ENCODE data around the gene DYNC2H1.

Gene DYNC2H1

GRCh38 chr11:103380031-103380430 lies 270.8 kb downstream of the DYNC2H1 start:
- DNase-seq: no peak

- DNase-seq: no peak
Measured at GRCh38 chr11:103384652-103385051, 275.4 kb downstream of the DYNC2H1 start.

- DNase-seq: no peak
Measured at GRCh38 chr11:103395612-103396011, 286.4 kb downstream of the DYNC2H1 start.

- DNase-seq: no peak
Measured at GRCh38 chr11:103396237-103396636, 287.0 kb downstream of the DYNC2H1 start.

- no peak for DNase-seq
Measured at GRCh38 chr11:103397369-103397768, 288.1 kb downstream of the DYNC2H1 start.

GRCh38 chr11:103398829-103399228 lies 289.6 kb downstream of the DYNC2H1 start:
- DNase-seq: no peak

- DNase-seq: no peak
Measured at GRCh38 chr11:103406357-103406756, 297.1 kb downstream of the DYNC2H1 start.

- no peak for DNase-seq
Measured at GRCh38 chr11:103407641-103408040, 298.4 kb downstream of the DYNC2H1 start.

- no peak for DNase-seq
Measured at GRCh38 chr11:103413266-103413888, 304.2 kb downstream of the DYNC2H1 start.

GRCh38 chr11:103418014-103418413 lies 308.8 kb downstream of the DYNC2H1 start:
- DNase-seq: no peak

- DNase-seq: no peak
Measured at GRCh38 chr11:103420593-103420992, 311.4 kb downstream of the DYNC2H1 start.

GRCh38 chr11:103433386-103434072 lies 324.3 kb downstream of the DYNC2H1 start:
- no peak for DNase-seq

- DNase-seq: no peak
Measured at GRCh38 chr11:103434073-103434411, 324.8 kb downstream of the DYNC2H1 start.

GRCh38 chr11:103436131-103436770 lies 327.0 kb downstream of the DYNC2H1 start:
- DNase-seq: no peak

GRCh38 chr11:103441021-103441420 lies 331.8 kb downstream of the DYNC2H1 start:
- DNase-seq: no peak

GRCh38 chr11:103448966-103449365 lies 339.7 kb downstream of the DYNC2H1 start:
- DNase-seq: no peak

- DNase-seq: no peak
Measured at GRCh38 chr11:103450241-103450640, 341.0 kb downstream of the DYNC2H1 start.

- no peak for DNase-seq
Measured at GRCh38 chr11:103453126-103453525, 343.9 kb downstream of the DYNC2H1 start.

GRCh38 chr11:103453915-103454709 lies 344.9 kb downstream of the DYNC2H1 start:
- no peak for DNase-seq

- no peak for DNase-seq
Measured at GRCh38 chr11:103464420-103464819, 355.2 kb downstream of the DYNC2H1 start.

- no peak for DNase-seq
Measured at GRCh38 chr11:103465555-103466140, 356.4 kb downstream of the DYNC2H1 start.

- DNase-seq: no peak
Measured at GRCh38 chr11:103471546-103471945, 362.3 kb downstream of the DYNC2H1 start.

GRCh38 chr11:103476874-103477273 lies 367.6 kb downstream of the DYNC2H1 start:
- DNase-seq: no peak
